Loucy (cell line): ENCODE measurements around the gene DOLK.
"Not testable (repeated sequence)": the region's sequence is repeated elsewhere in the genome, so short reads cannot be mapped to it uniquely, and the experiment has no call there.

Source experiments
- H2AFZ ChIP-seq: fragments of 200-600 bp; sonication (generic); 2 replicates; pipeline ENCODE4 v1.6.0; 2016; ENCODE audit warnings: antibody characterized with exemption, mild to moderate bottlenecking, low read length, moderate library complexity
- H3F3A ChIP-seq: fragments of 200-600 bp; 2 replicates; pipeline ENCODE4 v1.6.0; 2016; ENCODE audit warnings: antibody characterized with exemption, low read depth, mild to moderate bottlenecking
- H3K27me3 ChIP-seq: fragments of 200-600 bp; sonication (generic); 2 replicates; pipeline ENCODE4 v1.6.1; 2014; ENCODE audit warnings: low read length, mild to moderate bottlenecking; ENCODE audit not compliant: insufficient read depth, poor library complexity, severe bottlenecking
- H3K36me3 ChIP-seq: fragments of 200-600 bp; sonication (generic); 2 replicates; pipeline ENCODE4 v1.6.1; 2016; ENCODE audit warnings: low read length; ENCODE audit not compliant: insufficient read depth
- H3K4me1 ChIP-seq: fragments of 200-600 bp; sonication (generic); 2 replicates; pipeline ENCODE4 v1.5.1; 2014; ENCODE audit warnings: low read length, mild to moderate bottlenecking; ENCODE audit not compliant: insufficient read depth, poor library complexity, severe bottlenecking
- H3K4me2 ChIP-seq: fragments of 200-600 bp; sonication (generic); 2 replicates; pipeline ENCODE4 v1.6.0; 2014; ENCODE audit warnings: antibody characterized with exemption, low read length, low read depth, mild to moderate bottlenecking; ENCODE audit not compliant: poor library complexity, severe bottlenecking
- H3K4me3 ChIP-seq: fragments of 200-600 bp; sonication (generic); 2 replicates; pipeline ENCODE4 v1.5.1; 2014; ENCODE audit warnings: low read length, mild to moderate bottlenecking, mixed read lengths; ENCODE audit not compliant: poor library complexity, severe bottlenecking
- H3K79me2 ChIP-seq: fragments of 200-600 bp; sonication (generic); 2 replicates; pipeline ENCODE4 v1.6.1; 2014; ENCODE audit warnings: low read length; ENCODE audit not compliant: insufficient read depth
- H3K9ac ChIP-seq: fragments of 200-600 bp; sonication (generic); 2 replicates; pipeline ENCODE4 v1.6.0; 2014; ENCODE audit warnings: mild to moderate bottlenecking, low read depth, low read length, moderate library complexity; ENCODE audit not compliant: poor library complexity, severe bottlenecking
- H3K9me2 ChIP-seq: fragments of 200-600 bp; sonication (generic); replicated peaks from 2 replicates; pipeline ENCODE4 v1.6.1; 2016; ENCODE audit warnings: low read depth, low read length, mixed read lengths
- H3K9me3 ChIP-seq: fragments of 200-600 bp; sonication (generic); 2 replicates; pipeline ENCODE4 v1.6.1; 2014; ENCODE audit warnings: mild to moderate bottlenecking, antibody characterized with exemption, low read length, low read depth; ENCODE audit not compliant: insufficient read depth
- H4K20me1 ChIP-seq: fragments of 200-600 bp; sonication (generic); 2 replicates; pipeline ENCODE4 v1.6.0; 2014; ENCODE audit warnings: antibody characterized with exemption, low read length, mild to moderate bottlenecking; ENCODE audit not compliant: insufficient read depth, poor library complexity, severe bottlenecking
- EZH2phosphoT487 ChIP-seq: fragments of 200-600 bp; IDR thresholded peaks from 2 replicates; pipeline ENCODE4 v1.6.1; 2018; ENCODE audit warnings: antibody characterized with exemption, mild to moderate bottlenecking, moderate library complexity, borderline replicate concordance
- TF ChIP-seq, protein P1 (sequence below): fragments of 200-600 bp; sonication (generic); conservative IDR thresholded peaks from 2 replicates; pipeline ENCODE4 v1.5.1; 2014; ENCODE audit warnings: mild to moderate bottlenecking, antibody characterized with exemption, low read length

The DOLK gene

DNA sequence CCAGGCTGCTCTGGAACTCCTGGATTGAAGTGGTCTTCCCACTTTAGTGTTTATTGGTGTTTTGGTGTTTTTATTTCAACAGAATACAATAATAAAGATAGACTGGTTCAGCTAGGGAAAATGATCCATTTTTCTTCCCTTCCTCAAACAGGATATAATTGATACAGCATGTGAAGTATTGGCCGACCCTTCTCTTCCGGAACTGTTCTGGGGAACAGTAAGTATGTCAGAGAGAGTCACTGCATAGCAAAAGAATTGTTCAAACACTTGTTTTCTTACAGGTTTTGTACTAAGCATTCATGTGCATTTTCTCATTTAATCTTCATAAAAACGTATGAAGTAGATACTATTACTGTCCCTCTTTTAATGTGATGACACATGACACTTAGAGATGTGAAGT, 31.7 kb upstream of the DOLK start:
- Histone ChIP-seq H3K36me3 (peaks cover 55% of the 10 kb centered on the region; the same call in 1 of the 2 replicates), H3K4me2 (no peak overlapping the region), H3K4me1 (no peaks in the 10 kb centered on the region), H3K27me3 (no peaks in the 10 kb centered on the region), H3K9me3 (no peaks in the 10 kb centered on the region), H3F3A (no peaks in the 10 kb centered on the region), H3K4me3 (no peak overlapping the region), H3K79me2 (no peaks in the 10 kb centered on the region), H3K9me2 (no peaks in the 10 kb centered on the region), H3K9ac (no peak overlapping the region), H4K20me1 (no peaks in the 10 kb centered on the region), H2AFZ (no peak overlapping the region)
- TF ChIP-seq, protein P1, sequence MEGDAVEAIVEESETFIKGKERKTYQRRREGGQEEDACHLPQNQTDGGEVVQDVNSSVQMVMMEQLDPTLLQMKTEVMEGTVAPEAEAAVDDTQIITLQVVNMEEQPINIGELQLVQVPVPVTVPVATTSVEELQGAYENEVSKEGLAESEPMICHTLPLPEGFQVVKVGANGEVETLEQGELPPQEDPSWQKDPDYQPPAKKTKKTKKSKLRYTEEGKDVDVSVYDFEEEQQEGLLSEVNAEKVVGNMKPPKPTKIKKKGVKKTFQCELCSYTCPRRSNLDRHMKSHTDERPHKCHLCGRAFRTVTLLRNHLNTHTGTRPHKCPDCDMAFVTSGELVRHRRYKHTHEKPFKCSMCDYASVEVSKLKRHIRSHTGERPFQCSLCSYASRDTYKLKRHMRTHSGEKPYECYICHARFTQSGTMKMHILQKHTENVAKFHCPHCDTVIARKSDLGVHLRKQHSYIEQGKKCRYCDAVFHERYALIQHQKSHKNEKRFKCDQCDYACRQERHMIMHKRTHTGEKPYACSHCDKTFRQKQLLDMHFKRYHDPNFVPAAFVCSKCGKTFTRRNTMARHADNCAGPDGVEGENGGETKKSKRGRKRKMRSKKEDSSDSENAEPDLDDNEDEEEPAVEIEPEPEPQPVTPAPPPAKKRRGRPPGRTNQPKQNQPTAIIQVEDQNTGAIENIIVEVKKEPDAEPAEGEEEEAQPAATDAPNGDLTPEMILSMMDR, result no peak
- no peak for TF ChIP-seq EZH2phosphoT487

DNA sequence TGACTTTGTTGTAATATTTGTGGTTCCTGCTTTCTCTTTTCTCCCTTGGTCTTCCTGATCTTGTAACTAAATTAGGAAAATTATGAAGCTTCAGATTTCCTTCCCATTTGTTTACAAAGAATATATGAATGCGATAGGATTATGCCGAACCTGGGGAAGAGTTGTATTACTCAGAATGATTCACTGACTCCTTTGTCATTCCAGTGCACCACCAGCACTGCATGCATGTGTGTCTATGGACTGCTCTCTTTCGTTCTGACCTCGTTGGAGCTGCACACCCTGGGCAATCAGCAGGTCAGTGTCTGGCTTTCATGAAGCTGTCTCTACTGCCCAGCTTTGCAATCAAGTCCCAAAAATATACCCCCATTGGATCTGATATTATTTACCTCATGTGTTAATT, 25.6 kb upstream of the DOLK start:
- H3K4me3 ChIP-seq, result no peak overlapping the region
- no peaks in the 10 kb centered on the region for H3K4me1 ChIP-seq
- TF ChIP-seq, protein P1, result no peak
- no peak for TF ChIP-seq EZH2phosphoT487
- no peaks in the 10 kb centered on the region for H4K20me1 ChIP-seq
- no peaks in the 10 kb centered on the region for H3K27me3 ChIP-seq
- H2AFZ ChIP-seq, result no peak overlapping the region
- no peak overlapping the region for H3K9ac ChIP-seq
- H3K9me3 ChIP-seq, result no peaks in the 10 kb centered on the region
- no peak overlapping the region for H3K4me2 ChIP-seq
- no peaks in the 10 kb centered on the region for H3F3A ChIP-seq
- no peaks in the 10 kb centered on the region for H3K79me2 ChIP-seq
- no peaks in the 10 kb centered on the region for H3K9me2 ChIP-seq
- peaks cover 38% of the 10 kb centered on the region; the same call in 1 of the 2 replicates for H3K36me3 ChIP-seq

DNA sequence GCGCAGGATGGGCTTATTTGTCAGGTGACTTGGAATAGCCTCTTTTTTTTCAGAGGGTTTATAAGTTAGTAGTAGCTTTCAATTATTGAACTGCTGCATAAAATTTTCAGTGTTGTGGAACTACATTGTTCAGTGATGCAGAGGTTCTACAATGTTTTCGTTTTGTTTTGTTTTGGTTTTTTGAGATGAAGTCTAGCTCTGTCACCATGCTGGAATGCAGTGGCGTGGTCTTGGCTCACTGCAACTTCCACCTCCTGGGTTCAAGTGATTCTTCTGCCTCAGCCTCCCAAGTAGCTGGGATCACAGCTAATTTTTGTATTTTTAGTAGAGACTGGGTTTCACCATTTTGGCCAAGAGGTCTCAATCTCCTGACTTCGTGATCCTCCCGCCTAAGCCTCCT, 22.1 kb upstream of the DOLK start:
- Histone ChIP-seq H3K4me3 (no peak overlapping the region), H3K36me3 (peaks cover 24% of the 10 kb centered on the region; the same call in 1 of the 2 replicates), H3K79me2 (no peaks in the 10 kb centered on the region), H3F3A (no peaks in the 10 kb centered on the region), H3K4me1 (no peaks in the 10 kb centered on the region), H3K27me3 (no peaks in the 10 kb centered on the region), H4K20me1 (no peaks in the 10 kb centered on the region), H3K4me2 (no peak overlapping the region), H3K9me3 (no peaks in the 10 kb centered on the region), H3K9ac (no peak overlapping the region), H2AFZ (no peak overlapping the region), H3K9me2 (no peaks in the 10 kb centered on the region)
- TF ChIP-seq EZH2phosphoT487, result no peak

GRCh38 chr9:128961403-128961802, 14.0 kb upstream of the DOLK start:
- H2AFZ ChIP-seq, H3K79me2 ChIP-seq, H3K4me3 ChIP-seq, H3K27me3 ChIP-seq, H3K4me2 ChIP-seq, H3K9me2 ChIP-seq, H3K9me3 ChIP-seq, H3K9ac ChIP-seq, H4K20me1 ChIP-seq, H3K4me1 ChIP-seq, H3F3A ChIP-seq: not testable (repeated sequence)
- peaks cover 17% of the 10 kb centered on the region; the same call in 1 of the 2 replicates for H3K36me3 ChIP-seq
